ENCODE measurements around the gene KLF15.

The KLF15 gene

DNA sequence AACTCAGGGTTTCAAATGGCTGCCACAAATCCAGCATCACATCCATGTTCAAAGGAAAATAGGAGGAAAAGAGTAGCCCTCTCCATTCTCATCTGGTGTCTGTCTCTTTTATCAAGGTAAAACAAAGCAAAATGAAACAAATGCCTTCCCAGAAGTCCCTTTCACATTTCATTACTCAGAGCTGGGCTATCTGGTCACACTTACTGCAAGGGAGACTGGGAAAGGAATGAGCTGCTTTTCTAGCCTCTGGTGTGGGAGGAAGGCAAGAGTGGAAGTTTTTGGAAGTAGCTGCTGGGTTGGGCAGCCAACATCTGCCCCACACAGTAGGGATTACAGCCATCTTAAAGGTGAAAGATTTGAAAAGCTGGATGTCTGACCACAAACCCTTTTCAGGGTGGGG is 51.8 kb downstream of the KLF15 start:
- DNase-seq = no peak
- H3K36me3 ChIP-seq (replicated peaks) = no peaks in the 10 kb centered on the region
- H3K27ac ChIP-seq = no peak overlapping the region
- TF ChIP-seq, protein P1, sequence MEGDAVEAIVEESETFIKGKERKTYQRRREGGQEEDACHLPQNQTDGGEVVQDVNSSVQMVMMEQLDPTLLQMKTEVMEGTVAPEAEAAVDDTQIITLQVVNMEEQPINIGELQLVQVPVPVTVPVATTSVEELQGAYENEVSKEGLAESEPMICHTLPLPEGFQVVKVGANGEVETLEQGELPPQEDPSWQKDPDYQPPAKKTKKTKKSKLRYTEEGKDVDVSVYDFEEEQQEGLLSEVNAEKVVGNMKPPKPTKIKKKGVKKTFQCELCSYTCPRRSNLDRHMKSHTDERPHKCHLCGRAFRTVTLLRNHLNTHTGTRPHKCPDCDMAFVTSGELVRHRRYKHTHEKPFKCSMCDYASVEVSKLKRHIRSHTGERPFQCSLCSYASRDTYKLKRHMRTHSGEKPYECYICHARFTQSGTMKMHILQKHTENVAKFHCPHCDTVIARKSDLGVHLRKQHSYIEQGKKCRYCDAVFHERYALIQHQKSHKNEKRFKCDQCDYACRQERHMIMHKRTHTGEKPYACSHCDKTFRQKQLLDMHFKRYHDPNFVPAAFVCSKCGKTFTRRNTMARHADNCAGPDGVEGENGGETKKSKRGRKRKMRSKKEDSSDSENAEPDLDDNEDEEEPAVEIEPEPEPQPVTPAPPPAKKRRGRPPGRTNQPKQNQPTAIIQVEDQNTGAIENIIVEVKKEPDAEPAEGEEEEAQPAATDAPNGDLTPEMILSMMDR (IDR thresholded peaks at IDR 0.05; ENCODE audit: low read depth, low read length, missing control alignments) = no peak
- H3K27me3 ChIP-seq (replicated peaks) = no peaks in the 10 kb centered on the region
- in situ Hi-C loops (cut with HindIII; ENCODE audit: low pct_ligation_motif_present, low sequenced_read_pairs) = no loop called here
- H3K4me3 ChIP-seq (ENCODE audit: low read depth, low read length) = no peak overlapping the region

DNA sequence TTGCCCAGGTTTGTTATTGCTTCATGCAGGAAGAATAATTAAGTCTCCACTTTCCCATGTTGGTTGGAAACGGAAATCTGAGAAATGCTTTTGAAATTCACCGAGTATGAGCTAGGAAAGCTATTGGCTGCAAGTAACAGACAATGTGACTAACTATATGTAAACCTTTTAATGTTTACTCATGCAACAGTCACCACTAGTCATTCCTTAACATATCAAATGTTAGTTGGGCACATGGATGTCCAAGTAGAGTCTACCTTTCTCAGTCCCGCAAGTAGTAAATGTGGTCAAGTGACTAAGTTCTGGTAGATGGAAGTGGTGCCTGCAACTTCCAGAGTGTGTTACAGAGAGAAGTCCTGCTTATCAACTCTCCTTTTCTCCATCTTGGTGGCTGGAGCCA is 52.5 kb downstream of the KLF15 start:
- TF ChIP-seq, protein P1 (IDR thresholded peaks at IDR 0.05; ENCODE audit: low read depth, low read length, missing control alignments) = no peak
- no peak overlapping the region for H3K27ac ChIP-seq
- no peaks in the 10 kb centered on the region for H3K27me3 ChIP-seq (replicated peaks)
- in situ Hi-C loops (cut with HindIII; ENCODE audit: low pct_ligation_motif_present, low sequenced_read_pairs) = no loop called here
- H3K36me3 ChIP-seq (replicated peaks) = no peaks in the 10 kb centered on the region
- no peak overlapping the region for H3K4me3 ChIP-seq (ENCODE audit: low read depth, low read length)
- DNase-seq = no peak

DNA sequence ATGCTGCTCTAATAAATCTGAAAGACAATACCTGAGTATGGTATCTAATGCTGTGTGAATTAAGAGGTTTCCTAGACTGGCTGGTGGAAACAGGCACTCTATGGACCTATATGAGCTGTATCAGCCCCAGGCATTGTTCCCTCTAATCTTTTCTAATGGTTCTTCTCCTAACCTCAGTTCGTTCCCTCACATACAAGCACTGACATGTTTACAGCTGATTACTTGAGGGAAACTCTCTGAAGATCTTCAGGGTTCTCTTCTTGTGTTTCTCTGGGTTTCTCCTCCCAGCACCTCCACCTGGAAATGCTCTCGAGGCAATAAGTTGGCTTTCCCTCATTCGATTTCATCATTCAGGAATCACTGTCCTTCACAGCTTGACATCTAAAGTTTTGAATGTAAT is 52.9 kb downstream of the KLF15 start:
- no peak overlapping the region for H3K4me3 ChIP-seq (ENCODE audit: low read depth, low read length)
- in situ Hi-C loops (cut with HindIII; ENCODE audit: low pct_ligation_motif_present, low sequenced_read_pairs) = no loop called here
- no peak for DNase-seq
- H3K27me3 ChIP-seq (replicated peaks) = no peaks in the 10 kb centered on the region
- no peaks in the 10 kb centered on the region for H3K36me3 ChIP-seq (replicated peaks)
- TF ChIP-seq, protein P1 (IDR thresholded peaks at IDR 0.05; ENCODE audit: low read depth, low read length, missing control alignments) = no peak
- no peak overlapping the region for H3K27ac ChIP-seq

DNA sequence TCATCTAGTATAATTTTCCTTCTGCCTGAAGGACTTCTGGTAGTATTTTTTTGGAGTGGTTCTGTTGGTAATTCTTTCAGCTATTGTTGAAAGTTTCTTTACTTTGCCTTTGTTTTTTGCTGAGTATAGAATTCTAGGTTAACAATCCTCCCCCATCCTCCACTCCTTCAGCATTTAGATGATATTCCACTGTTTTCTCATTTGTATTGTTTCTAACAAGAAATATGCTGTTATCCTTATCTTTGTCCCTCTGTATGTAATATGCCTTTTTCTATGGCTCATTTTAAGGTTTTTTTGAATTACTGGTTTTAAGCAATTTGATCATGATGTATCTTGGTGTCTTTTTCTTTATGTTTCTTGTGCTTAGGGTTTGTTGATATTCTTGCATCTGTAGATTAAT is 53.9 kb downstream of the KLF15 start:
- Histone ChIP-seq H3K27ac (no peak overlapping the region), H3K36me3 (replicated peaks) (no peaks in the 10 kb centered on the region), H3K27me3 (replicated peaks) (no peaks in the 10 kb centered on the region), H3K4me3 (ENCODE audit: low read depth, low read length) (no peak overlapping the region)
- TF ChIP-seq, protein P1 (IDR thresholded peaks at IDR 0.05; ENCODE audit: low read depth, low read length, missing control alignments) = no peak
- DNase-seq = no peak
- in situ Hi-C loops (cut with HindIII; ENCODE audit: low pct_ligation_motif_present, low sequenced_read_pairs) = no loop called here

DNA sequence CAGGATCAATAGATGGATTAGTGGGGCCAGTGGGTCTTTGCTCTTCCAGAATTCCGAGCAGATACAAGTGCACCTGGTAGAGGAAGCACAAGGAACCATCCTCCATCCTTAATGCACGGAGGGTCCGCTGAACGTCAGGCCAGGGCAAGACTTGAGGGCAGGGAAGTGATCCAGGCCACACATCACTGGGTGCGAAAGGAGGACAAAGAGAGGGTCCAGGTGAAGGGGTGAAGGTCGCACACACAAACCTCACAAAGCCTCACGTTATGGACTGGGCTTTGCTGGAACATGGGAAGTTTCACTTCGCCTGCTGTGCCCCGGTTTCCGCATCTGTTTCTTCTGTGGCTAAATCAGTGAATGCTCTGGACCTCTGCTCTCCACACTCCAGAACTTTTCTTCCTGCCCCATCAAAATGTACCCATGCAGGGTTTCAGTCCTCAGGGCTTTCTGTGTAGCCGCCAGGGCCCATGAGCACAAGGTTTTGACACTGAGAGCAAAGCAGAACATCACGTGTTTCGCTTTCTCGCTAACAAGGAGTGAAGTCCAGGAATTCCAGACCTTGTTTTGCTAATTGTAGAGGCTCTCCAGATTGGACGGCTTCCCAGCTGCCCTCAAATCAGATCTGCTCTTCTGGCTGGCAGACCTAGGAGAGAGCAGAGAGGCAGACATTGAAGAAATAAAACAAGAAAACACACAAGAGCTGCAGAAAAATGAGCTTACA is 56.3 kb downstream of the KLF15 start:
- no peak overlapping the region for H3K27ac ChIP-seq
- H3K27me3 ChIP-seq (replicated peaks) = no peaks in the 10 kb centered on the region
- in situ Hi-C loops (cut with HindIII; ENCODE audit: low pct_ligation_motif_present, low sequenced_read_pairs) = no loop called here
- no peak overlapping the region for H3K4me3 ChIP-seq (ENCODE audit: low read depth, low read length)
- TF ChIP-seq, protein P1 (IDR thresholded peaks at IDR 0.05; ENCODE audit: low read depth, low read length, missing control alignments) = no peak
- H3K36me3 ChIP-seq (replicated peaks) = no peaks in the 10 kb centered on the region
- DNase-seq = no peak

Measured in brain microvascular endothelial cell (primary cell).